AG04449 (cell line): ENCODE measurements around the gene HOXA6.

Experiments used
- CTCF ChIA-PET: fragments of 350-600 bp; formaldehyde crosslinking; extraction: SDS; loops from one replicate; lab custom pipeline; 2021; ENCODE audit warnings: antibody characterized with exemption; lab: Yijun Ruan, JAX
- POLR2A ChIA-PET: fragments of 400-600, 350-600 bp; formaldehyde crosslinking; extraction: SDS; loops from one replicate; lab custom pipeline; 2020; ENCODE audit warnings: antibody characterized with exemption, inconsistent platforms; lab: Yijun Ruan, JAX
- DNase-seq: peaks from one replicate; pipeline ENCODE4 v3.0.0-alpha.2; 2010; ENCODE audit warnings: low read depth, low spot score
- H3K4me3 ChIP-seq: 2 replicates; pipeline ENCODE4 v1.5.1; 2011; ENCODE audit warnings: low read depth, mild to moderate bottlenecking, control low read depth, low read length
- TF ChIP-seq, protein P1 (sequence below): IDR thresholded peaks from one replicate; pipeline ENCODE4 v1.5.1; 2011; ENCODE audit warnings: mild to moderate bottlenecking, moderate library complexity, low read length, control low read depth, inconsistent platforms; ENCODE audit not compliant: insufficient read depth; ENCODE audit errors: missing control alignments

The HOXA6 gene

DNA sequence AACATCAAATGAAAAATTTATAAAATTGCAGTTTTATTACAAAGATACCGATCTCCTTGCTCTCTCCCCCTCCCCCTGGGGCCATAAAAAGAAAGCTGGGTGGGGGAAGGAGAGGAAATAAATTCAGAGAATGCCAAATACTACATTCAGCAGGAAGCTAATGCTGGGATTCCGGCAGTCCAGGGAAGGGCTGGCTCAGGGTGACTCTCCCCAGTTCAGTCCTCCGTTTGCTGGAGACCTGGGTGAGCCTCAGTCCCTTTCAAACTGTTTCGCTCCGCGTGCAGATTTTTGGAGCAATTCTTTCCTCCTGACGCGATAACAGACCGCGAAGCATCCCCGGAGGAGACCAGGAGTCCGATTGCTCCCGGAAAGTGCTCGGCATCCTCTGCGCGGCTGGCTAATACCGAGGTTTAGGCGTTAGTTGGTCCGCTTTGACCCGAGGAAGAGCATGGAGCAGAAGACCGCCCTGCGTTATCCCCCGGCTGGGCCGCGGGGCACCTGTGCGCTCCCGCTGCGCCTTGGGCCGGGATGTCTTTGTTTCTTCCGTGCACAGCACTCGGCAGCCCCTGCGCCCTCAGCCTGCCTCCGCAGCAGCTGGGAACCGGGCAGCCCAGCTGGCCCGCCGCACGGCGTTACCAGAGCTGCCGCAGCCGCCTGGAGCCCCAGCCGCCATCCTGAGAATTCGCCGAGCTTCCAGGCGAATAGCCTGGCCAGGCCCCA lies 41.2 kb downstream of the HOXA6 start:
- H3K4me3 ChIP-seq: no peak overlapping the region
- POLR2A ChIA-PET: interaction anchor here (0.8 kb wide), 2 partner anchors 9 to 11 kb away, joined by 3 to 4 read pairs; partner anchors contain the start of gene HOXA1
- no peak for DNase-seq
- TF ChIP-seq, protein P1, sequence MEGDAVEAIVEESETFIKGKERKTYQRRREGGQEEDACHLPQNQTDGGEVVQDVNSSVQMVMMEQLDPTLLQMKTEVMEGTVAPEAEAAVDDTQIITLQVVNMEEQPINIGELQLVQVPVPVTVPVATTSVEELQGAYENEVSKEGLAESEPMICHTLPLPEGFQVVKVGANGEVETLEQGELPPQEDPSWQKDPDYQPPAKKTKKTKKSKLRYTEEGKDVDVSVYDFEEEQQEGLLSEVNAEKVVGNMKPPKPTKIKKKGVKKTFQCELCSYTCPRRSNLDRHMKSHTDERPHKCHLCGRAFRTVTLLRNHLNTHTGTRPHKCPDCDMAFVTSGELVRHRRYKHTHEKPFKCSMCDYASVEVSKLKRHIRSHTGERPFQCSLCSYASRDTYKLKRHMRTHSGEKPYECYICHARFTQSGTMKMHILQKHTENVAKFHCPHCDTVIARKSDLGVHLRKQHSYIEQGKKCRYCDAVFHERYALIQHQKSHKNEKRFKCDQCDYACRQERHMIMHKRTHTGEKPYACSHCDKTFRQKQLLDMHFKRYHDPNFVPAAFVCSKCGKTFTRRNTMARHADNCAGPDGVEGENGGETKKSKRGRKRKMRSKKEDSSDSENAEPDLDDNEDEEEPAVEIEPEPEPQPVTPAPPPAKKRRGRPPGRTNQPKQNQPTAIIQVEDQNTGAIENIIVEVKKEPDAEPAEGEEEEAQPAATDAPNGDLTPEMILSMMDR: no peak
- CTCF ChIA-PET: interaction anchor here (1.0 to 1.6 kb wide), 3 partner anchors 12 to 57 kb away, joined by 3 to 5 read pairs (median 3); partner anchors contain the start of gene HOXA4

DNA sequence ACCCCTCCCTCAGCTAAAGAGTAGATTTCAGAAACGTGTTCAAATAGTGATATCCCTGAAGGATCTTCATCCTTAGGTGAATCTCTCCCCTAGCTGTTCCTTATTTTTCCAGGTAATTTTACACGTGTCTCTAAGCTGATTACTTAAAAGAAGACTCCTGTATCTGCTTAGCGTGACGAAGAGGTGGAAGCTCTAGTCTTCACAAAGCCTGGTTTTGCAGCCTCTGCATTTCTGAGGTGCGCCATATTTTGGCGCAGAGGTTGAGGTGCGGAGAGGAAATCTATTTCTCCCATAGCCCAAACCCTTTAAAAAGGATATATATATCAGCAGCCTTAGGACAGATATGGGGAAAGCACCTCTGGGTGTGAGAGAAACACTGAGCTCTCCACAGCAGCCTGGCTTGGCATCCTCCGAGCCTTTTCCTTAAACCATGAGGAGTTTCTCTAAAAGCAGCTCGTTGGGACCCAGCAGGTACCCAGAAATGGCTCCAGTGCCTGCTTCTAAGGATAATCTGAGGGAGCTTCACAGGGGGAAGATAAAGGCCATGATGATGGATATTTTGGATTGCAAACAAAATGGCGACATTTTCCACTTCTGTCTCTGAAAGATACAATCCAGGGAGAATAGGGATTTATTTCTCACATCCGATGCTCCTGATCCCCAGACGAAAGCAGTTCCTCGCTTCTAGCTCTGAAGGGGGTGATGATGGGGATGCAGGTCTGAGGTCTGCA lies 42.1 kb downstream of the HOXA6 start:
- H3K4me3 ChIP-seq: no peak overlapping the region
- ChIA-PET CTCF (interaction anchor here (0.6 to 1.6 kb wide), 5 partner anchors 11 to 58 kb away, joined by 3 to 5 read pairs (median 3); partner anchors contain the start of gene HOXA4), POLR2A (interaction anchor here (0.8 kb wide), 1 partner anchor 10 kb away, joined by 4 read pairs; the partner anchor contains the start of gene HOXA1)
- TF ChIP-seq, protein P1: no peak
- no peak for DNase-seq

DNA sequence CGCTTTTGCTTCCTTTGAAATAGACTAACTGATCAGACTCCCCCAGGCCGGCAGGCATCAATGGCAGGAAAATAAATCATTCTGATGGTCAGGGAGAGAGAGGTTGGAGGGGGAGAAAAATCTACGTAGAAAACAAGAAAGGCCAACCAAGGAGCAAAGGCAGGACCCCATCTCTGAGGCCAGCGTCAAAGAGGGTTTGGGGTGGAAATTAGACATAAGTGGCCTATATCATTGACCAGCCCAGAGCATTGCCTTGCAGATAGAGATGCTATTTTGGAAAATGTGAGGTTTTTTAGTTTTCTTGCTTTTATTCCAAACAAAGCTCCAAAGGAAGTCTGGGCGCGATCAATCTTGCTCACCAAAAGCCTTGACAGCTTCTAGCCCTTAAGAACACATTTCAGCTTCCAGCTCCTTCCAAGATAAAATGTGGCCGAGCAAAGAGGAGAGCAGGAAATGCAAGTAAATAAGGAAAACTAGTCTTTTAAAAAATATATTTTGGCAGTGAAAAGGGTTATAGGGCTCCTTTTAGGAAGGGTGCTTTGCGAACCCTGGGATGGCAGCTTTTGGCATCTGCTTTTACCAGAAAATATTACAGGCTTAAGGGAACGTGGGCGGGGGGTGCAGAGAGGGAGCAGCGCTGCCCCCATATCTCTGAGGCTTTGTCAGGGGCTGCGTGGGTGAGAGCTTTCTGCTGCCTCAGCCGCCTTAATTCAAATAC lies 43.1 kb downstream of the HOXA6 start:
- DNase-seq: no peak
- CTCF ChIA-PET: interaction anchor here (0.6 to 1.6 kb wide), 3 partner anchors 10 to 31 kb away, joined by 3 to 5 read pairs (median 3); no protein-coding TSS in a partner anchor
- TF ChIP-seq, protein P1: no peak
- POLR2A ChIA-PET: no interaction called here
- no peak overlapping the region for H3K4me3 ChIP-seq

DNA sequence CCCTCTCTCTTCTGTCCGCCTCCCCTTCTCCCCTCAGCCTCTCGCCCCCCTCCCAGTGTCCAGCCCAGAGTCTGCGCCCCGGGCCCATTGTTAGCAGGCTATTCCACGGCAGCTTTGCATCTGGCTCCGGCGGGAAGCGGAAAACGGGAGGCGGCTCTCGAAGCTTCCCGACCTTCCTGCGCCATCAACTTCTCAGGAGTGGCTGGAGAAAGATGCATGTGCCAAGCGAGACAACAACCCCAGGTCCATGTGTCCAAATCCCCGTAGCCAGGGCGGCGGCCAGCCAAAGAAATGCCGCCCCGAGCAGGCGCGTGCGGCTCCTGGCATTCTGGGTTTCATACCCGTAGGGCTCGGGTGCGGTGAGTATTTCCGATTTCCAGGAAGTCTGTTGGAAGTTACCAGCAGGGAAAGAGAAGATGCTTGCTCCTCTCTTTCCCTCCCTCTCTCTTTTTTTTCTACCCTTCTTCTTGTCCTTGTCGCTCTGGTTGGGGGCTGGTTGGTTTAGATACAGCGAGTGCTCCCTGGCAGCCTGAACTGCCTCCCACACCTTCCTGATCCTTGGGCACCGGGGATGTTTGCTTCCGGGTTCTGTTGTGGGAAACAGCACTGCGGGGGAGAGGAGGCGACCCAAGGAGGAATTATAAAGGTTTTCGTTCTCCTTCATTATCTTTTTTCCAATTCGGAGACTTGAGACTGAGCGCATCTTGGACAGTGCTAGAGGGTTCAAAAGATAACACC lies 43.9 kb downstream of the HOXA6 start:
- TF ChIP-seq, protein P1: no peak
- no peak overlapping the region for H3K4me3 ChIP-seq
- DNase-seq: no peak
- ChIA-PET CTCF (no interaction called here), POLR2A (no interaction called here)

DNA sequence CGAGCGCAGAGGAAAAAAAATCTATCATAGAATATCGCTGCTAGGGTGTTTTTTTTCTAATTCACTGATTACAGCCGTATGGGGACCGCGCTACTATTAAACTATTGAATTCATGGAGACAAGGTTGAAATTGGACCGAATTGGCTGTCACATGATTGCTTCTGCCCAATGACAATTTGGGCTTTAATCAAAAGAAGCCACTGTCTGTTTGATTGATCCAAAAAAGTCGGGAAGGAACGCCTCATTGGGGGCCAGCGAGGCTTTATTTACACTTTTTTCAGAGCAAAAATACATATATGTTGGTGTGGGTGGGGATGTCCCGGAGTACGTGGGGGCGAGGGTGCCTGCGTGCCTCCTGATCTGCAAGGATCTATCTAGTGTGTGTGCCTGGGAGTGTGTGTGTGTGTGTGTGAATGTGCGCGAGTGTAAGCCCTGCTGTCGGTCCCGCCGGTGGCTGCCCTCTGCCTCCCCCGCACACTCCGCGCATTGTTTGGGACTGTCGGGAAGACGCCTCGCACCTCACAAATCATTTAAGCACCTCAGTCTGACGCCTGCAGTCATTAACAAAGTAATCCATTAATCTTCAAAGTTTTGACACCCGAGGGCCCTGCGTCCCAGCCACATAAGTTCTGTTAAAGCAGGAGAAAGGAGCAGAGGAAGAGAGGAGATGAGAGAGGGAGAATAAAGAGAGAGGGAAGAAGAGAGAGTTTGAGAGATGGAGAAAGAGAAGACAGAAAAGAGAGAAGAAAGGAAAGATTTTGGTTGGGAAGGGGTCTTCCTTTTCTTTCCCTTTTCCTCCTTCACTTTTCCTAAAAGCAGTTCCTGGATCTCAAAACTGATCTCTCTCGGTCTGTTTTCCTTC lies 44.8 kb downstream of the HOXA6 start, which contains the start of gene HOXA2:
Gene HOXA2 (minus strand): TSS at position 103 of the 862 bp plus-strand sequence. CDS start 183 bp downstream, outside the sequence.
- DNase-seq: no peak
- ChIA-PET POLR2A (no interaction called here), CTCF (no interaction called here)
- H3K4me3 ChIP-seq: no peak within 1 kb of the TSS
- TF ChIP-seq, protein P1: no peak
